GM12801 (cell line): ENCODE measurements around the gene FAM180A.

Experiments
- CTCF ChIP-seq: IDR thresholded peaks from one replicate; pipeline ENCODE4 v1.5.1; 2011; ENCODE audit warnings: control low read depth; ENCODE audit not compliant: insufficient read length; ENCODE audit errors: extremely low read depth

The FAM180A gene

DNA sequence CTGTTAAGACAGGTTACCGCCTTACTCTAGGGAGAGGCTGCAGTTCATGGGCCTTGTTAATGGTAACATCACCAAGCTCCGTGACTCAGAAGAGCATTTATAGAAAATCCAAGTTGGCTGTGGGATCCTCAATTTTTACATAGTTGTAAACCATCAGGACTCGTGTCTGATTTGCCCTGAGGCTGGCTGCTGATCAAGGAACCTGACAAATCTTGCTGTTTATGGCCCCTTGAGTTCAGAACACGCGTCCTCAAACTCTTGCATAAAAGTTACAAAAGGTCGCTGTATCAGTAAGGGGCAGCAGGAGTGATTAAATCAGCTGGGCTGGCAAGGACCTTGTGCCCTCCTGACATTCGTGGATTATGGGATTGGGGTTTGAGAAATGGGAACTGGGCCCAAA, 25.2 kb downstream of the FAM180A start:
- no peak for TF ChIP-seq CTCF

- no peak for TF ChIP-seq CTCF
Observed at GRCh38 chr7:135721198-135721820, 27.3 kb downstream of the FAM180A start.

DNA sequence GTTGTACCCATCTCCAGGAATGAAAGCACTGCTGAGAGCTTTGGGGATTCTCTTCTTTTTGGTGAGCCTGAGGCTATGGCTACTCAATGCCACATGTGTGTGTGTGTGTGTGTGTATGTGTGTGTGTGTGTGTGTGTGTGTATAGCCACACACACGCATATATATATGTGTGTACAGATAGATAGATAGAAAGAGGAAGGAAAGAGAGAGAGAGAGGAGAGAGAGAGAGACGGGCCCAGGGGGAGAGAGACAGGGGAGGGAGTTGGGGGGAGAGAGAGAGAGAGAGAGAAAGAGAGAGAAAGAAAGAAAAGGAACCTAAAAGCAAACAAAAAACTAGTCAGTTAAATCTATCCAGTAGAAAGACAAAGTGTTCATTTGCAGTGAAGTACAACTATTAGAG, 28.9 kb downstream of the FAM180A start:
- TF ChIP-seq CTCF, result no peak

GRCh38 chr7:135718794-135719437, 29.7 kb downstream of the FAM180A start:
- no peak for TF ChIP-seq CTCF

- TF ChIP-seq CTCF, result no peak
Observed at GRCh38 chr7:135718219-135718618, 30.4 kb downstream of the FAM180A start.

- no peak for TF ChIP-seq CTCF
Observed at GRCh38 chr7:135717693-135718092, 30.9 kb downstream of the FAM180A start.

- no peak for TF ChIP-seq CTCF
Observed at GRCh38 chr7:135716677-135717238, 31.9 kb downstream of the FAM180A start.
